WTC11 (cell line): Measurements from ENCODE around the gene MRAP. TPM values are rescaled to one million over a fixed set of nuclear protein-coding genes. Genes with fewer than 3 reads are reported as not detected.

Source experiments
- ATAC-seq: fragments of 200-7000 bp; cut with Tn5 transposase; 2 replicates; pipeline ENCODE4 v1.10.0; 2021; ENCODE audit warnings: mild to moderate bottlenecking, moderate library complexity
- CTCF ChIA-PET: fragments of 300-600 bp; sonication (Branson Sonifier 250); formaldehyde crosslinking; loops from one replicate; lab custom pipeline; 2021; ENCODE audit warnings: antibody characterized with exemption; lab: Charles Lee
- POLR2A ChIA-PET: fragments of 350-600 bp; sonication (Branson Sonifier 250); formaldehyde crosslinking; loops from one replicate; lab custom pipeline; 2021; ENCODE audit warnings: antibody characterized with exemption; lab: Charles Lee
- DNase-seq: peaks from one replicate; pipeline ENCODE4 v3.0.0; 2021; ENCODE audit warnings: low spot score
- H3K27ac Mint-ChIP-seq: 2 replicates; pipeline ENCODE4 v1.8.0; 2021; ENCODE audit warnings: mixed read lengths
- H3K27me3 Mint-ChIP-seq: 2 replicates; pipeline ENCODE4 v1.8.0; 2021; ENCODE audit warnings: low read depth, mild to moderate bottlenecking, moderate library complexity, mixed read lengths
- H3K36me3 Mint-ChIP-seq: 2 replicates; pipeline ENCODE4 v1.8.0; 2021; ENCODE audit warnings: mixed read lengths
- H3K4me1 Mint-ChIP-seq: 2 replicates; pipeline ENCODE4 v1.8.0; 2022; ENCODE audit warnings: mixed read lengths
- H3K4me3 Mint-ChIP-seq: 2 replicates; pipeline ENCODE4 v1.8.0; 2021; ENCODE audit warnings: mild to moderate bottlenecking, moderate library complexity, mixed read lengths
- H3K9me3 Mint-ChIP-seq: 2 replicates; pipeline ENCODE4 v1.8.0; 2021; ENCODE audit warnings: mixed read lengths
- E2F1 ChIP-seq: sonication (generic); formaldehyde crosslinking; IDR thresholded peaks from 2 replicates; pipeline ENCODE4 v1.8.0; 2022; ENCODE audit warnings: mild to moderate bottlenecking, missing genetic modification reagents
- GABPB1 ChIP-seq: sonication (generic); formaldehyde crosslinking; IDR thresholded peaks from 2 replicates; pipeline ENCODE4 v1.8.1; 2023; ENCODE audit warnings: mild to moderate bottlenecking, missing genetic modification reagents
- MXD4 ChIP-seq: fragments of 250-450 bp; sonication (Bioruptor Pico); IDR thresholded peaks from 2 replicates; pipeline ENCODE4 v1.8.0; 2021; ENCODE audit warnings: mild to moderate bottlenecking, moderate library complexity, borderline replicate concordance
- MYBL2 ChIP-seq: sonication (generic); formaldehyde crosslinking; IDR thresholded peaks from 2 replicates; pipeline ENCODE4 v1.8.1; 2023; ENCODE audit warnings: mild to moderate bottlenecking, moderate library complexity, missing genetic modification reagents
- NFATC4 ChIP-seq: fragments of 250-450 bp; sonication (Bioruptor Pico); IDR thresholded peaks from 2 replicates; pipeline ENCODE4 v1.9.0; 2021; ENCODE audit warnings: mild to moderate bottlenecking
- NFYB ChIP-seq: sonication (generic); formaldehyde crosslinking; conservative IDR thresholded peaks from 2 replicates; pipeline ENCODE4 v1.8.0; 2022; ENCODE audit warnings: low read depth, missing genetic modification reagents
- RELA ChIP-seq: sonication (generic); formaldehyde crosslinking; IDR thresholded peaks from 2 replicates; pipeline ENCODE4 v1.8.1; 2022; ENCODE audit warnings: missing genetic modification reagents, mild to moderate bottlenecking, borderline replicate concordance
- TP53 ChIP-seq: sonication (generic); formaldehyde crosslinking; IDR thresholded peaks from 2 replicates; pipeline ENCODE4 v1.8.1; 2023; ENCODE audit warnings: mild to moderate bottlenecking, missing genetic modification reagents
- USF2 ChIP-seq: sonication (generic); formaldehyde crosslinking; IDR thresholded peaks from 2 replicates; pipeline ENCODE4 v1.8.1; 2023; ENCODE audit warnings: mild to moderate bottlenecking, missing genetic modification reagents, moderate library complexity
- ZNF219 ChIP-seq: sonication (generic); formaldehyde crosslinking; IDR thresholded peaks from 2 replicates; pipeline ENCODE4 v1.8.0; 2023; ENCODE audit warnings: missing genetic modification reagents, mild to moderate bottlenecking, borderline replicate concordance
- ZNF281 ChIP-seq: sonication (generic); formaldehyde crosslinking; IDR thresholded peaks from 2 replicates; pipeline ENCODE4 v1.8.0; 2023; ENCODE audit warnings: mild to moderate bottlenecking, missing genetic modification reagents
- ZNF425 ChIP-seq: fragments of 250-450 bp; sonication (Bioruptor Pico); conservative IDR thresholded peaks from 2 replicates; pipeline ENCODE4 v1.9.0; 2021; ENCODE audit warnings: mild to moderate bottlenecking
- ZNF532 ChIP-seq: fragments of 250-450 bp; sonication (Bioruptor Pico); IDR thresholded peaks from 2 replicates; pipeline ENCODE4 v1.9.0; 2021; ENCODE audit warnings: mild to moderate bottlenecking, borderline replicate concordance
- total RNA-seq: library from RNA; stranded (reverse); gene quantifications from 3 replicates; pipeline ENCODE4 v1.2.3, GENCODE V29; 2021
- TF ChIP-seq, protein P1 (sequence below): sonication (generic); formaldehyde crosslinking; IDR thresholded peaks from 2 replicates; pipeline ENCODE4 v1.8.0; 2022; ENCODE audit warnings: mild to moderate bottlenecking, missing genetic modification reagents
- TF ChIP-seq, protein P2 (sequence below): sonication (generic); formaldehyde crosslinking; IDR thresholded peaks from 2 replicates; pipeline ENCODE4 v1.8.1; 2022; ENCODE audit warnings: mild to moderate bottlenecking, moderate library complexity, missing genetic modification reagents

MRAP gene
- total RNA-seq, 1 experiment from 2014 or later: not detected

DNA sequence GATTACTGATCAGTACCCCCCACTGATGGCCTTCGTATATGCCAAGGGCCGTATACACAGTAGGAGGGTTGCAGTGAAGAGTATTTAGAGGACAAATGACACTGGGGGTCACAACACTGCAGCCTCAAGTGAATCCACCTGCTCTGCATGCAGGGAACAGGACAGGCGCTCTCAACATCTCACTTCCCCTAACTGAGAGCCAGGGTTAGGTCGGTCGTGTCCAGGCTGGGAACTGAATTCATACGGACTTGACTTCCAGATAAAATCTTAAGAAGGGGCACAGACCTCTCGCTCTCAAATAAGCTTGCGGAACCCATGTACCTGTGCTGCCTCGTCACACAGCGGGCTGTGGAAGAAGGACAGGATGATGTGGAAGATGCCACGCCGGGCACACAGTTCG is 22.8 kb downstream of the MRAP start:
- no peaks in the 10 kb centered on the region for H3K9me3 Mint-ChIP-seq
- H3K4me3 Mint-ChIP-seq: no peak overlapping the region
- DNase-seq (no peak), ATAC-seq (no peak)
- no peak for TF ChIP-seq RELA (CRISPR knock-in tag)
- TF ChIP-seq ZNF425 (CRISPR knock-in tag): no peak
- no peak for TF ChIP-seq MYBL2 (CRISPR knock-in tag)
- no peak for TF ChIP-seq GABPB1
- TF ChIP-seq E2F1 (CRISPR knock-in tag): no peak
- TF ChIP-seq USF2 (CRISPR knock-in tag): no peak
- no peak for TF ChIP-seq TP53 (CRISPR knock-in tag)
- TF ChIP-seq ZNF281 (CRISPR knock-in tag): no peak
- TF ChIP-seq, protein P1, sequence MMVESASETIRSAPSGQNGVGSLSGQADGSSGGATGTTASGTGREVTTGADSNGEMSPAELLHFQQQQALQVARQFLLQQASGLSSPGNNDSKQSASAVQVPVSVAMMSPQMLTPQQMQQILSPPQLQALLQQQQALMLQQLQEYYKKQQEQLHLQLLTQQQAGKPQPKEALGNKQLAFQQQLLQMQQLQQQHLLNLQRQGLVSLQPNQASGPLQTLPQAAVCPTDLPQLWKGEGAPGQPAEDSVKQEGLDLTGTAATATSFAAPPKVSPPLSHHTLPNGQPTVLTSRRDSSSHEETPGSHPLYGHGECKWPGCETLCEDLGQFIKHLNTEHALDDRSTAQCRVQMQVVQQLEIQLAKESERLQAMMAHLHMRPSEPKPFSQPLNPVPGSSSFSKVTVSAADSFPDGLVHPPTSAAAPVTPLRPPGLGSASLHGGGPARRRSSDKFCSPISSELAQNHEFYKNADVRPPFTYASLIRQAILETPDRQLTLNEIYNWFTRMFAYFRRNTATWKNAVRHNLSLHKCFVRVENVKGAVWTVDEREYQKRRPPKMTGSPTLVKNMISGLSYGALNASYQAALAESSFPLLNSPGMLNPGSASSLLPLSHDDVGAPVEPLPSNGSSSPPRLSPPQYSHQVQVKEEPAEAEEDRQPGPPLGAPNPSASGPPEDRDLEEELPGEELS (CRISPR knock-in tag): no peak
- TF ChIP-seq NFYB: no peak
- TF ChIP-seq ZNF532 (CRISPR knock-in tag): no peak
- TF ChIP-seq, protein P2, sequence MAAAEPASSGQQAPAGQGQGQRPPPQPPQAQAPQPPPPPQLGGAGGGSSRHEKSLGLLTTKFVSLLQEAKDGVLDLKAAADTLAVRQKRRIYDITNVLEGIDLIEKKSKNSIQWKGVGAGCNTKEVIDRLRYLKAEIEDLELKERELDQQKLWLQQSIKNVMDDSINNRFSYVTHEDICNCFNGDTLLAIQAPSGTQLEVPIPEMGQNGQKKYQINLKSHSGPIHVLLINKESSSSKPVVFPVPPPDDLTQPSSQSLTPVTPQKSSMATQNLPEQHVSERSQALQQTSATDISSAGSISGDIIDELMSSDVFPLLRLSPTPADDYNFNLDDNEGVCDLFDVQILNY (CRISPR knock-in tag): no peak
- no peak for TF ChIP-seq NFATC4
- no peak for TF ChIP-seq MXD4 (CRISPR knock-in tag)
- no peak for TF ChIP-seq ZNF219
- no peaks in the 10 kb centered on the region for H3K27me3 Mint-ChIP-seq
- no peak overlapping the region for H3K27ac Mint-ChIP-seq
- ChIA-PET CTCF (interaction anchor here (2.1 kb wide), 1 partner anchor 15 kb away, joined by 6 read pairs; no protein-coding TSS in a partner anchor), POLR2A (no interaction called here)
- H3K4me1 Mint-ChIP-seq: no peaks in the 10 kb centered on the region
- H3K36me3 Mint-ChIP-seq: peaks cover 86% of the 10 kb centered on the region
